A204.1 (cell line): ENCODE data around the gene COL11A1.
A peak's percentile ranks its signal among the peaks of the same experiment; 100 is the strongest.
"Not testable (repeated sequence)": the region's sequence is repeated elsewhere in the genome, so short reads cannot be mapped to it uniquely, and the experiment has no call there.

Experiments used
- FAIRE-seq: peaks from 2 replicates; lab custom pipeline; 2012; peaks lifted over from hg19 to GRCh38; lab: Jason Lieb, UNC

The COL11A1 gene

DNA sequence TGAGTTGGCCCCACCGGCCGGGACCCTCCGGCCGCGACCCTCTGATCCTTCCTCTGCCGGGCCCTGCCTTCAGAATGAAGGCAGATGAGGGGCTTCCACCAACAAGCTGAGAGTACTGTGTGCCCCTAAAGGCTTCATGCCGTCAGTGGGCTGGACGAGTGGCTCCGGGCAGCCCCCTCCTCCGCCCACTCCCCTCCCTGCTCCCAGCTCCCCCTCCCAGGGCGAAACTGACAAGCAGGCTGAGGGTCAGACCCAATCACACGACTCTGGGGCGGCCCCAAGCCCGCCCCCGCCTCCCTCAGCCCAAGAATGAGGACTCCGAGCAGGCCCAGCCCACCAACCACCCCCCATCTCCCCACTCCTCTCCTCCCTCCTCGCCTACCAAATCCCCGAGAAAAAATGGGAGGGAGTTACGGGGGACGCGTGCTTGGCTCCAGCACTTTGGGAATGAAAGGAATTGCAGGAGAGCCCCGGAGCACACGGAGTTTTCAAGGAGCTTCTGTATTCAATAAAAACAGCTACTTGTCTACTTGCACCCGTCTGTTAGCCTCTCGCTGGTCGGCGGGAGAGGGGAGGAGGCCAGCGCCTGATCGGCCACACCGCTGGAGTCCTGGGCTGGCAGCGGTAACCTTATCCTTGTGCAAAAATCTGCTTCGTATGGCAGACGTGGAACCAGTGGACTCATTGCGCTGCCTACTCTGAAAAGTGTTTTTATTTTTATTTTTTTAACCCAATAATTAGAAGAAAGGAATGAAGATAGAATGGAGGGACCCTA, at the start of gene COL11A1:
Gene COL11A1, minus strand, starts transcription at position 147 of the 775 bp plus-strand sequence. CDS start 344 bp downstream, outside the sequence.
- no peak for FAIRE-seq

- FAIRE-seq, result no peak
Measured at GRCh38 chr1:103156966-103157365, 48.6 kb upstream of the COL11A1 start.

DNA sequence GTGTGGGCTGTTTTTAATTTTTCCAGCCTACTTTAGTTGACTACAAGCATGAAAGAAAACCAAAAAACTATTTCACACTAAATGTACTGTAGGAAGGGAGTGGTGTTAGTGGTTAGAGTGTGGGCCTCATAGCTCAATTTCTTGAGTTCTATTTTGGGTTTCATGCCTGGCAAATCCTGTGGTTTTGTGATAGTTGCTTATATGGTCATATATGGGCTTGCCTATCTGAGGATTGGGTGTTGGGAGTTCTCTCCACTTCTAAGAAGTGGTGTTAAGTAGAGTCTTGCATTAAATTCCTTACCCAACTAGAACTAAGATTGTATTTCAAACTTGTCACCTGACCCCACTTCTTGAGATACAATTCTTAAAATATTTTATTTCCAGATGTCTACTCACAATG, 37.8 kb upstream of the COL11A1 start:
- FAIRE-seq, result no peak

DNA sequence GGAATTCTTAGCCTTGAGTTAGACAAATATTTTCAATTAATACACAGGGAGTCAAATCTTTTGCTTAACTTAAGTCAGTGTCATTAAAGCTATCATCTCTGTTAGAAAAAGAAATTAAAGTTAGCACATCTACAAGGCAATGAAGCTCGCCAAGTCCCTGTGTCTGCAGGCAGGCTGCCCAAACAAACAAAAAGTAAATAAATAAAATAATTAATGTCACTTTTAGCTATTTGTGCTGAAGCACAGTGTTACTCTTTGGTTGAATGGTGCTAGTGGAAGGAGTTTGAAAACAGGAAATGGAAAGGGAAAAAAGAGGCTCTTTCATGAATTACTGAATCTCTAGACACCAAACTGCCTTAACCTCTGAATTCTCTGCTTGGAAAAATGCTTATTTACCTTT, 37.1 kb upstream of the COL11A1 start:
- no peak for FAIRE-seq

- no peak for FAIRE-seq
Measured at GRCh38 chr1:103144681-103145080, 36.4 kb upstream of the COL11A1 start.

- no peak for FAIRE-seq
Measured at GRCh38 chr1:103142461-103142860, 34.1 kb upstream of the COL11A1 start.

- no peak for FAIRE-seq
Measured at GRCh38 chr1:103129796-103130195, 21.5 kb upstream of the COL11A1 start.

GRCh38 chr1:103129255-103129654, 20.9 kb upstream of the COL11A1 start:
- FAIRE-seq, result no peak

GRCh38 chr1:103128256-103128655, 19.9 kb upstream of the COL11A1 start:
- not testable (repeated sequence) for FAIRE-seq

DNA sequence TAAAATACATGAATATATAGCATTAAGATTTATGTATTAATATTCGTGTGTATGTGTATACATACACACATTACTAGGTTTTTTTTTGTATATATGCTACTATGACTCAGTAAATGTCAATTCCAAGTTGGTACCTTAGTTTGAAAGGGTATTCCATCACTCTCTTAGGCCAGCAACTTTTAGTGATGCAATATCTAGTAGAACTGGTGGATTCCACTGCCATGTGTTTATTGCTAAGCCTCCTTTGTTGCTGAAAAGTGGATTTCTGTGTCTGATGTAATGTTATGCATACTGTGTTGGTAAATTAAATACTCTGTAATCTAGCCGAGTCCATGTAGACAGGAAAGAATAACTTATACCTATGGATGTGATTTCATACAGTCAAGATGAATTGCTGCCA, 16.9 kb upstream of the COL11A1 start:
- FAIRE-seq, result no peak

DNA sequence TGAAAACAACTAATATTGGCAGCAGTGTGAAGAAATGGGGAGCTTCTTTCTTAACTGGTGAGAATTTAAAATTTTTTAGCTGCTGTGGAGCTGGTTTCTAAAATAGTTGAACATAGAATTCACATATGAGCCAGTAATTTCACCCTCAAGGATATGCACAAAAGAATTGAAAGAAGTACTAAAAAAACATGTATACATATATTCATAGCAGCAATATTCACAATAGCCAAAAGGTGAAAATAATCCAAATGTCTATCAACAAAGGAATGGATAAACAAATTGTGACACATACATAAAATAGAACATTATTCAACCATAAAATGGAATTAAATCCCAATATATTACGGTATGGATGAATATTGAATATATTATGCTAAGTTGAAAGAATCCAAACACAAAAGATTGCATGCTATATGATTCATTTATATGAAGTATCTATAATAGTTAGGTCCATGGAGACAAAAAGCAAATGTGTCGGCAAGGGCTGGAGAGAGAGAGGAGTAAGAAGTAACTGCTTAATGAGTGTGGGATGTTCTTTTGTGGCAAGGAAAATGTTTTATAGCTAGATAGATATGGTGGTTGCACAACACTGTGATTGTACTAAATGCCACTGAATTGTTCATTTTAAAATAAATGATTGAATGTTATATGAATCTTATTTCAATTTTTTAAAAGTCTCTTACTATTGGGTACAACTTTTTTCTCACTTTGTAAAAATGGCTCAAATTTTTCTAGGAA, 14.8 kb upstream of the COL11A1 start:
- FAIRE-seq, result peak; percentile 34

GRCh38 chr1:103120981-103121380, 12.7 kb upstream of the COL11A1 start:
- FAIRE-seq, result no peak

DNA sequence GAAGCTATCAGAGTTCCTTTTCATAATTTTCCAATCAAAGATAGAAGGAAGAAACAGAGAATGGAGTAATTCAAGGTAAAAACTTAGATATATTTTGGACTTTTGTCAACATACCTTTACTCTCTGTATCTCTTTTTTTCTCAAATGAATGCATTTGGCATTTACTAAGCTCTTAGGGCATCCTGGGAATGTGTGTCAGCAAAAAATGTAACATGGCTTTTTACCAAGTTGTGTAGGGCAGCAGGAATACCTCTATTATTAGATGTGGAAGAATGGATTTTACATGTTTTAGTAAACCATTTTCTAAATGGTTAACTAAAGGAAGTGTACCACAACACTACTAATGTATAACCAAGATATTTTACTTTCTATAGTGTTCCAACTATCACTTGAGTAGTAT, 4.2 kb upstream of the COL11A1 start:
- no peak for FAIRE-seq

- FAIRE-seq, result peak; percentile 100
Measured at GRCh38 chr1:103111926-103112325, 3.6 kb upstream of the COL11A1 start.

GRCh38 chr1:103110701-103111100, 2.4 kb upstream of the COL11A1 start:
- FAIRE-seq, result no peak

DNA sequence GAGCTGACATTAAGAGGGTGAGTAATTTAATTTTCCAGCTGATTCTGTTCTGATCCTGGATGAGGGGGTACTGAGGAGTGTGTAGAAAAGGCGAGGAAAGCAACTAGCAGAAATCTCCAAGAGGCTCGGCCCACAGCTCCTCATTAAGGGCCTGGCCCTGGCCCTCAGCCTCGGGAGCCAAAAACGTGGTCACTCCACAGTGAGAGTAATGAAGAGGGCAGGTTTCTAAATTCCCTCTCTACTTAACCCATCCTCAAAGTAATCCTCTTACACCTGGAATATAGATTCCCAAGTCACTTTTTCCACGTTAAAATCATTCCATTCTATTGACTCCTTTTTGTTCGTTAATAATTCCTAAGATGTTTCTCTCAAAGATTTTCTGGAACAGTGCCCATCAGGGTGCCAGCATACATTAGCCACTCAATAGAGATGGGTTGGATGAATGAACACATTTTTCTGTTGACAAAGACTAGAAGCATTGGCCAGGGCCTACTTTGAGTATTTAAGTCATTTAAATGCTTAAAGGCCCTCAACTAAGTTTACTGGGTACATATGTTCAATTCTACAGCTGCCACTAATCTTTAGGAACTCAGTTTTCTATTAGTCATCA, 1.1 kb upstream of the COL11A1 start:
- FAIRE-seq, result no peak

GRCh38 chr1:103107741-103108375, 464 bp downstream of the COL11A1 start:
- no peak for FAIRE-seq

DNA sequence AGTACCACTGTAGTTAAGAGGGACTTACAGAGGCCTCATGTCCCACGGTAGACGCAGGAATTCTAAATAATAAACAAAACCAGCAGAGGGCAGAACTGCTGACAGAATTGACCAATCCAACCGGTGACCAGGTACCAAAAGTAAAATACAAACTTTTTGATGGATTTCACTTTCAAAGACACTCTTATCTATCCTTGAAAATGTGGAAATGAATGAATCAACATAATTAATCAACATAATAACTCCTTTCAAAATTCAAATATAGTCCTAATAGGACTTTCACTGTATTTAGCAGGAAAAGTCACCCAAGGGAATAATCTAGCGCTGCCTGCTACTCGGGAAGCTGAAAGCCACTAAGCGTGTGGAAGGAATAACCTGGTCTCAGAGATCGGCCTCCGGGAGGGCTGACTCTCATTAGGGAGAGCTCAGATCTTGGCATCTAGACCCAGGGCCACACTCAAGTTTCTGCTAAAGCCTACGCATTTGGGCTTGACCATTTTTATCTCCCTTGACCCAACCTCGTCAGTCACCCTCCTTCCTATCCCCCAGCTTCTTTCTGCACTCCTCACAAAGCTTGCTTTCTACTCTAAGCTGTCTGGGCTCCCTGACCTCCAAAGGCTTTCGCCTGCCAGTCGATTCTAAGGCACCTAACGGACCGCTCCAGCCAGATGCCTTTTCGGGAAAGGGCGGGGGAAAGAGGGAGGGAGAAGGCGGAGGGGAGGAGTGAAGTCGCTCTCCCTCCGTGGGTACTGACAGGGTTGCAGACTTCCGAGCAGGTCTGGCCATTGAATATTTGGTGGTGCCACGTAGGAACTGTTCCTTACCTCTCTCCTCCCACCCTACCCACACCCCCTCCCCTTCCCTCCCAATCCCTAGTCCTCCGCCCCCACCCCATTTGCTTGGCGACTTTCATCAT, 1.6 kb downstream of the COL11A1 start:
- peak; percentile 98 for FAIRE-seq

GRCh38 chr1:103101399-103101798, 6.9 kb downstream of the COL11A1 start:
- no peak for FAIRE-seq

- FAIRE-seq, result no peak
Measured at GRCh38 chr1:103089221-103089620, 19.1 kb downstream of the COL11A1 start.

- peak; percentile 51 for FAIRE-seq
Measured at GRCh38 chr1:103087256-103087655, 21.1 kb downstream of the COL11A1 start.

GRCh38 chr1:103084181-103084580, 24.1 kb downstream of the COL11A1 start:
- no peak for FAIRE-seq
